Activated T-helper 17 cell treated with anti-CD3 and anti-CD28 coated beads, Interleukin-2, amount 50 U/mL, for 72 hours (primary cell): ENCODE measurements around the gene KIAA1210. TPM values are rescaled to one million over a fixed set of nuclear protein-coding genes. Genes with fewer than 3 reads are reported as not detected.
"Not testable (repeated sequence)": the region's sequence is repeated elsewhere in the genome, so short reads cannot be mapped to it uniquely, and the experiment has no call there.

Source experiments
- ATAC-seq: fragments of 150-1000 bp; cut with Tn5 transposase; replicated peaks from 2 replicates; pipeline ENCODE4 v1.10.0; 2021; ENCODE audit warnings: mild to moderate bottlenecking, moderate library complexity
- H3K27ac Mint-ChIP-seq: one replicate; pipeline ENCODE4 v1.8.0; 2022; ENCODE audit warnings: mixed read lengths
- H3K27me3 Mint-ChIP-seq: one replicate; pipeline ENCODE4 v1.8.0; 2022; ENCODE audit warnings: mixed read lengths
- H3K36me3 Mint-ChIP-seq: one replicate; pipeline ENCODE4 v1.8.0; 2022; ENCODE audit warnings: low read depth, mild to moderate bottlenecking, mixed read lengths
- H3K4me1 Mint-ChIP-seq: one replicate; pipeline ENCODE4 v1.8.0; 2022; ENCODE audit warnings: mixed read lengths
- H3K4me3 Mint-ChIP-seq: one replicate; pipeline ENCODE4 v1.8.0; 2022; ENCODE audit warnings: mild to moderate bottlenecking, mixed read lengths
- H3K9me3 Mint-ChIP-seq: one replicate; pipeline ENCODE4 v1.8.0; 2022; ENCODE audit warnings: mixed read lengths
- total RNA-seq, 2 donors: library from RNA; stranded (reverse); gene quantifications; one replicate each; pipeline ENCODE4 v1.2.3, GENCODE V29; 2022

The KIAA1210 gene
- total RNA-seq, 2 donors from 2014 or later: not detected

GRCh38 chrX:119036107-119037029 lies 91.2 kb downstream of the KIAA1210 start:
- ATAC-seq: no peak
- Mint-ChIP-seq H3K4me3 (no peak overlapping the region), H3K36me3 (no peaks in the 10 kb centered on the region), H3K9me3 (no peaks in the 10 kb centered on the region), H3K27me3 (no peaks in the 10 kb centered on the region), H3K4me1 (no peaks in the 10 kb centered on the region), H3K27ac (no peak overlapping the region)

GRCh38 chrX:119030990-119031389 lies 96.6 kb downstream of the KIAA1210 start:
- Mint-ChIP-seq H3K4me1 (no peaks in the 10 kb centered on the region), H3K27me3 (no peaks in the 10 kb centered on the region), H3K27ac (no peak overlapping the region), H3K9me3 (no peaks in the 10 kb centered on the region), H3K36me3 (no peaks in the 10 kb centered on the region), H3K4me3 (no peak overlapping the region)
- ATAC-seq: no peak

GRCh38 chrX:119029656-119030055 lies 98.0 kb downstream of the KIAA1210 start:
- H3K27me3 Mint-ChIP-seq, H3K4me1 Mint-ChIP-seq, H3K36me3 Mint-ChIP-seq, H3K9me3 Mint-ChIP-seq, H3K27ac Mint-ChIP-seq, ATAC-seq, H3K4me3 Mint-ChIP-seq: not testable (repeated sequence)

GRCh38 chrX:119028733-119029330 lies 98.8 kb downstream of the KIAA1210 start:
- Mint-ChIP-seq H3K4me3 (no peak overlapping the region), H3K27ac (no peak overlapping the region), H3K9me3 (no peaks in the 10 kb centered on the region), H3K4me1 (no peaks in the 10 kb centered on the region), H3K36me3 (no peaks in the 10 kb centered on the region), H3K27me3 (no peaks in the 10 kb centered on the region)
- ATAC-seq: no peak

Other genes with a start within 250 kb of the KIAA1210 start
- gene LONRF3, start 153.2 kb downstream of the KIAA1210 start, total RNA-seq: 1 to 10 TPM; 3.7 to 7.6 TPM
- gene CT47C1, start 54.8 kb downstream of the KIAA1210 start, total RNA-seq: not detected
- gene PGRMC1, start 108.5 kb upstream of the KIAA1210 start, total RNA-seq: 10 to 100 TPM; 22.3 to 47.3 TPM